Activated CD8-positive, alpha-beta memory T cell treated with anti-CD3 and anti-CD28 coated beads, Interleukin-2, amount 10 ng/mL, durations not matched to agents 7 days and 5 days (primary cell): Measurements from ENCODE around the gene POM121L2. TPM values are rescaled to one million over a fixed set of nuclear protein-coding genes. Genes with fewer than 3 reads are reported as not detected.
A peak's percentile ranks its signal among the peaks of the same experiment; 100 is the strongest.

ENCODE experiments used
- ATAC-seq: fragments of 150-1000 bp; cut with Tn5 transposase; one replicate; pipeline ENCODE4 v1.10.0; 2021; ENCODE audit warnings: moderate library complexity
- CTCF ChIA-PET: fragments of 350-600 bp; sonication (Branson Sonifier 250); formaldehyde crosslinking; loops from one replicate; lab custom pipeline; 2021; ENCODE audit warnings: antibody characterized with exemption; lab: Charles Lee
- DNase-seq: peaks from one replicate; pipeline ENCODE4 v3.0.0-alpha.2; 2020
- H3K27ac Mint-ChIP-seq: one replicate; pipeline ENCODE4 v1.8.0; 2021; ENCODE audit warnings: mild to moderate bottlenecking, mixed read lengths
- H3K27me3 Mint-ChIP-seq: one replicate; pipeline ENCODE4 v1.8.0; 2021; ENCODE audit warnings: mixed read lengths
- H3K36me3 Mint-ChIP-seq: one replicate; pipeline ENCODE4 v1.8.0; 2021; ENCODE audit warnings: mild to moderate bottlenecking, mixed read lengths
- H3K4me1 Mint-ChIP-seq: one replicate; pipeline ENCODE4 v1.8.0; 2021; ENCODE audit warnings: mixed read lengths
- H3K4me3 Mint-ChIP-seq: one replicate; pipeline ENCODE4 v1.8.0; 2021; ENCODE audit warnings: mild to moderate bottlenecking, moderate library complexity, mixed read lengths
- H3K9me3 Mint-ChIP-seq: one replicate; pipeline ENCODE4 v1.8.0; 2022; ENCODE audit warnings: low read depth, mixed read lengths
- total RNA-seq, 2 experiments: library from RNA; stranded (reverse); gene quantifications; one replicate each; pipeline ENCODE4 v1.2.3, GENCODE V29; 2021

Gene POM121L2
- total RNA-seq, 2 experiments from 2014 or later = not detected

DNA sequence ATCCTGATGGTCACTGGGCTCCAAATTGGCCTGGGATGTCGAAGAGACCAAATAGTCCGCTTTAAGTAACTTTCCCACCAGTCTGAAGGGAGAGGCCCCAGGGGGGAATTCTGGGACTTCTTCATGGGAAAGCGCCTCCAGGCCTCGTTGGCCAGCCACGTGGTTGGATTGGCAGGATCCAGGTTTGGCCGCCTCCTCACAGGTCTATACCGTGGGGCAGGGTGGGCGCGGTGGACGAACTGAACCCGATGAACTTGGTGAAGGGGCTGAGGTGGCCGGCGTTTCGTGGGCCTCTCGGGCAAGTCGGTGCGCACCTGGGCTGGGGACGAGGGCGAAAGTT is 297 bp downstream of the POM121L2 start:
- Mint-ChIP-seq H3K4me1 (peaks cover 10% of the 10 kb centered on the region), H3K27me3 (peaks cover 75% of the 10 kb centered on the region), H3K9me3 (no peaks in the 10 kb centered on the region), H3K27ac (no peak overlapping the region), H3K4me3 (peak overlapping the region; percentile 70), H3K36me3 (no peaks in the 10 kb centered on the region)
- CTCF ChIA-PET = interaction anchor here (0.9 to 1.9 kb wide), 7 partner anchors 8 to 461 kb away, joined by 3 to 11 read pairs (median 5); no protein-coding TSS in a partner anchor
- ATAC-seq (no peak), DNase-seq (no peak)

DNA sequence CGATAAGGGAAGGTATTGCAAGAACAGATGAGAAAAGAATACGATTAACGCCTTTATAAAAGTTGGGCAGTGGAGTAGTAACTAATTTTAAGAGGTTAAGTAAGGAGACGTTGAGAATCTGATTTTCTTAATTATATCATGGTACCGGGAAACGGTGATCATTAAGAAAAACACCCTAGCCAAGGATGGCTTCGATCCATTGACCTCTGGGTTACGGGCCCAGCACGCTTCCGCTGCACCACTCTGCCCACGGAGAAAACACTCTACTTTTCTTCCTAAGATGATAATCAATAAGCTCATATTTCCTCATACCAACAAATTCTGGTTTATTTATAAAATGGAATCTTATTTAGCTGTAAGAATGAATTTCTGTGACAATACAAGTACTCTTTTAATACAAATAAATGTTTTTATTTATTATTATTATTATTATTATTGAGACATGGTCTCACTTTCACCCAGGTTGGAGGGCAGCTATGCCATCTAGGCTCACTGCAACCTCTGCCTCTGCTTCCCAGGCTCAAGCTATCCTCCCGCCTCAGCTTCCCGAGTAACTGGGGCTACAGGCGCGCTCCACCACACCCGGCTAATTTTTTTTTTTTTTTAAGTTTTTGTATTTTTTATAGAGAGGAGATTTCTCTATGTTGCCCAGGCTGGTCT is 8.3 kb downstream of the POM121L2 start:
- ATAC-seq = no peak
- CTCF ChIA-PET = interaction anchor here (0.9 kb wide), 1 partner anchor 9 kb away, joined by 3 read pairs; the partner anchor contains the start of gene POM121L2
- peaks cover 58% of the 10 kb centered on the region for H3K27me3 Mint-ChIP-seq

GRCh38 chr6:27297857-27298730 is 14.0 kb downstream of the POM121L2 start:
- ATAC-seq (no peak), DNase-seq (no peak)
- peaks cover 4% of the 10 kb centered on the region for H3K4me1 Mint-ChIP-seq
- H3K9me3 Mint-ChIP-seq = peaks cover 7% of the 10 kb centered on the region
- no peak overlapping the region for H3K4me3 Mint-ChIP-seq
- H3K27me3 Mint-ChIP-seq = peaks cover 75% of the 10 kb centered on the region
- H3K27ac Mint-ChIP-seq = peak overlapping the region; percentile 30
- H3K36me3 Mint-ChIP-seq = peaks cover 4% of the 10 kb centered on the region
- CTCF ChIA-PET = no interaction called here

More for the DNA sequence above, 8.3 kb downstream of the POM121L2 start:
- Mint-ChIP-seq H3K36me3 (peaks cover 2% of the 10 kb centered on the region), H3K9me3 (peaks cover 7% of the 10 kb centered on the region), H3K4me1 (no peaks in the 10 kb centered on the region), H3K4me3 (no peak overlapping the region), H3K27ac (no peak overlapping the region)
- DNase-seq = no peak

- CTCF ChIA-PET = no interaction called here
- Mint-ChIP-seq H3K27ac (peak overlapping the region; percentile 30), H3K36me3 (peaks cover 2% of the 10 kb centered on the region), H3K9me3 (peaks cover 4% of the 10 kb centered on the region), H3K4me3 (no peak overlapping the region), H3K27me3 (peaks cover 70% of the 10 kb centered on the region), H3K4me1 (peaks cover 4% of the 10 kb centered on the region)
- ATAC-seq = no peak
- DNase-seq = no peak
Measured at GRCh38 chr6:27297484-27297856, 14.6 kb downstream of the POM121L2 start.

GRCh38 chr6:27296106-27296783 is 15.8 kb downstream of the POM121L2 start:
- ATAC-seq = no peak
- Mint-ChIP-seq H3K27ac (no peak overlapping the region), H3K36me3 (peaks cover 8% of the 10 kb centered on the region), H3K4me3 (peak overlapping the region; percentile 8), H3K9me3 (peaks cover 5% of the 10 kb centered on the region), H3K4me1 (peaks cover 4% of the 10 kb centered on the region), H3K27me3 (peaks cover 73% of the 10 kb centered on the region)
- CTCF ChIA-PET = interaction anchor here (0.9 to 1.3 kb wide), 2 partner anchors 15 to 17 kb away, joined by 3 to 4 read pairs; no protein-coding TSS in a partner anchor
- DNase-seq = no peak

DNA sequence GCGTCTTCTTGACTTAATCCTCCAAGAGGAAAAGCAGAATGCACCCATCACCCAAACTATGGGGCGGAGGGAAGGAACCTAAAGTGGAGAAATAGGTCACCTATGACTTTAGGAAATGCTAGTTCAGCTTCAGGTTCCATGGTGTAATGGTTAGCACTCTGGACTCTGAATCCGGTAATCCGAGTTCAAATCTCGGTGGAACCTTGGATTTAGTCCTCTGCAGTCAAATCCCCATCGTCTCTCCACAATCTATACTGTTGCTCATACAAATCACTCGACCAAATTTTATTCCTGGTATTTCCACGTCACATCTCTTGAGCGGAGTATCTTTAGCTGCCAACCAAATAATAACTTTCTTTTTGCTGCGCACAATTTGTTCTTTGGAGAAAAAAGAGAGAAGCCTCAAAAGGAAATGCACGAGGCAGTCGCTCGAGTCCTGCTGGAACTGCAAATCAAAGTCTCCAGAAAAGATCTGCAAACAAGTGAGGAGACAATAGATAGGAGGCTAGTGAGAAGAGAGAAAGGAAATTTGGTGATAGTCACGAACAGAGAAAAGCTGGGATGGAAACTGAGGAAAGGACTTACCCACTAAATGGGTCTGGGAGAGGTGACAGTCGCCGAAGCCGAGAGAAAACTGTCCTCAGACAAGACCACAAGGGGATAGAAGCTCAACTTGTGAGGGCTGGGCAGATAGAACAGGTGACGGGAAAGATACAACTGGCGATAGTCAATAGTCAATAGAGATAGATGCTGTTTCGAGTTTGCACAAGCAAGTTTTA is 16.6 kb downstream of the POM121L2 start:
- Mint-ChIP-seq H3K9me3 (peaks cover 5% of the 10 kb centered on the region), H3K27me3 (peaks cover 77% of the 10 kb centered on the region), H3K4me3 (no peak overlapping the region), H3K4me1 (peaks cover 6% of the 10 kb centered on the region), H3K36me3 (peaks cover 13% of the 10 kb centered on the region), H3K27ac (peak overlapping the region; percentile 3)
- CTCF ChIA-PET = interaction anchor here (0.9 to 1.3 kb wide), 2 partner anchors 15 to 16 kb away, joined by 3 to 4 read pairs; no protein-coding TSS in a partner anchor
- DNase-seq (no peak), ATAC-seq (no peak)

- peaks cover 9% of the 10 kb centered on the region for H3K4me1 Mint-ChIP-seq
- H3K9me3 Mint-ChIP-seq = peaks cover 10% of the 10 kb centered on the region
- ATAC-seq = no peak
- CTCF ChIA-PET = no interaction called here
- H3K4me3 Mint-ChIP-seq = no peak overlapping the region
- peaks cover 81% of the 10 kb centered on the region for H3K27me3 Mint-ChIP-seq
- peaks cover 17% of the 10 kb centered on the region for H3K36me3 Mint-ChIP-seq
- no peak for DNase-seq
- peak overlapping the region; percentile 9 for H3K27ac Mint-ChIP-seq
Measured at GRCh38 chr6:27294409-27294808, 17.7 kb downstream of the POM121L2 start.

DNA sequence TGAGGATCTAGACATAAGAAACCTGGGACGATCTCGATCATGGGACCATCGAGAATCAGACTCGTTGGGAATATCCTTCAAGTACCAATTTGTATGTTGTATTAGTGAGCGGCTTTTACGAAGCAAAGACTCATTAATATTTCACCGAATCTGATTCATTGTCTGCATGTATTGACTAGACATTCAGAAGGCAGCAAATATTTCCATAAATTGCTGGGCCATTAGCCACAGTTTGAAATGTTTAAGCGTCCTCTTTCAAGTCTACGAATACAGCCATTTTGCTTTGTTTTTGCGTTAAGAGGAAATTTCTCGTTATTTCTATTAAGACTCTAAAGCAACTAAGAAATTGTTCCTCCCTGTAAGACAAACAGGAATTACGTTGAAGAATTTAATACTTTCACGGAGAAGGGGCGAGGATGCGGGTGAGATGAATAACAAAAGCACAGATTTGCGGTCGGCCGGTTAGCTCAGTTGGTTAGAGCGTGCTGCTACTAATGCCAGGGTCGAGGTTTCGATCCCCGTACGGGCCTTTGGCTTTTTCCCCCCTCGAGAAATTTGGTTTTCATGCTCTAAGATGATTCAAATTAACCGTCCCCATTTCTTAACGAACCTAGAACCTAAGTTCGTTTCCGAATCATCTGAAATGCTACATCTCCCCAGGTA is 18.5 kb downstream of the POM121L2 start:
- H3K27ac Mint-ChIP-seq = peak overlapping the region; percentile 34
- H3K4me3 Mint-ChIP-seq = no peak overlapping the region
- ATAC-seq = no peak
- peaks cover 9% of the 10 kb centered on the region for H3K4me1 Mint-ChIP-seq
- peaks cover 87% of the 10 kb centered on the region for H3K27me3 Mint-ChIP-seq
- CTCF ChIA-PET = no interaction called here
- peaks cover 10% of the 10 kb centered on the region for H3K9me3 Mint-ChIP-seq
- DNase-seq = no peak
- H3K36me3 Mint-ChIP-seq = peaks cover 19% of the 10 kb centered on the region

- peaks cover 8% of the 10 kb centered on the region for H3K4me1 Mint-ChIP-seq
- H3K9me3 Mint-ChIP-seq = peaks cover 17% of the 10 kb centered on the region
- H3K36me3 Mint-ChIP-seq = peaks cover 23% of the 10 kb centered on the region
- CTCF ChIA-PET = no interaction called here
- no peak for DNase-seq
- H3K27ac Mint-ChIP-seq = peak overlapping the region; percentile 65
- no peak for ATAC-seq
- no peak overlapping the region for H3K4me3 Mint-ChIP-seq
- peaks cover 87% of the 10 kb centered on the region for H3K27me3 Mint-ChIP-seq
Measured at GRCh38 chr6:27290850-27291208, 21.2 kb downstream of the POM121L2 start.

DNA sequence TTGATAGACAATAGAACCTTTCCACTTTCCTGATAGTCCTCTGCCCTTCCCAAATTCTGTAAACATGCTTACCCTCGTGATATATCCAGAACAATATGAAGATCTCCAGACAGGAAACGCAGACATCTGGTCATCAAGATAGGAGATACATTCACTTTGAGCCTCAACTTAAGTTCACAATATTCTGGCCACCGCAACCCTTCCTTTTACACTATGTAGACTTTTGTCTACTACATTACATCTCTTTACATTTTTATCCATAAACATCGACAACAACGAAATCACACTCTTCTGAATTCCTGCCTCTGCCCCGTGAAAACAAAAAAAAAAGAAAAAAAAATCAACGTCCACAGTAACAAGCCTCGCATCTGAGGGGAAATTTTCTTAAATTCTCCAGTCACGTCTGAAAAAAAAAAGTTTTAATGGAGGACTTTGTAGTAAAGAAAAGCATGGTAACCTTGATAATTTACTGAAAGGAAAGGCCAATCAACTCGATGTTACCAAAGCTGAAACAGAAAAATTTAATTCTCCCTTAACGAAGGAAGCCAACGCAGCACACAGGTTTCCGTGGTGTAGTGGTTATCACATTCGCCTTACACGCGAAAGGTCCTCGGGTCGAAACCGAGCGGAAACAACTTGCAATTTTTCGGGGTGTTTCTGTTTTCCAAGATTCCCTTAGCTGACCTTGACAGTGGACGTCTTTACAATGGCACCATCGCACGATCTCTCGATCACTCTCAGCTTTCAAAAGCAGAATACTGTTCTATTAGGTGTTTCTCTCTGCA is 21.8 kb downstream of the POM121L2 start:
- ATAC-seq (no peak), DNase-seq (no peak)
- peaks cover 24% of the 10 kb centered on the region for H3K36me3 Mint-ChIP-seq
- H3K9me3 Mint-ChIP-seq = peaks cover 17% of the 10 kb centered on the region
- peaks cover 8% of the 10 kb centered on the region for H3K4me1 Mint-ChIP-seq
- H3K4me3 Mint-ChIP-seq = no peak overlapping the region
- H3K27me3 Mint-ChIP-seq = peaks cover 87% of the 10 kb centered on the region
- H3K27ac Mint-ChIP-seq = peak overlapping the region; percentile 65
- CTCF ChIA-PET = no interaction called here

DNA sequence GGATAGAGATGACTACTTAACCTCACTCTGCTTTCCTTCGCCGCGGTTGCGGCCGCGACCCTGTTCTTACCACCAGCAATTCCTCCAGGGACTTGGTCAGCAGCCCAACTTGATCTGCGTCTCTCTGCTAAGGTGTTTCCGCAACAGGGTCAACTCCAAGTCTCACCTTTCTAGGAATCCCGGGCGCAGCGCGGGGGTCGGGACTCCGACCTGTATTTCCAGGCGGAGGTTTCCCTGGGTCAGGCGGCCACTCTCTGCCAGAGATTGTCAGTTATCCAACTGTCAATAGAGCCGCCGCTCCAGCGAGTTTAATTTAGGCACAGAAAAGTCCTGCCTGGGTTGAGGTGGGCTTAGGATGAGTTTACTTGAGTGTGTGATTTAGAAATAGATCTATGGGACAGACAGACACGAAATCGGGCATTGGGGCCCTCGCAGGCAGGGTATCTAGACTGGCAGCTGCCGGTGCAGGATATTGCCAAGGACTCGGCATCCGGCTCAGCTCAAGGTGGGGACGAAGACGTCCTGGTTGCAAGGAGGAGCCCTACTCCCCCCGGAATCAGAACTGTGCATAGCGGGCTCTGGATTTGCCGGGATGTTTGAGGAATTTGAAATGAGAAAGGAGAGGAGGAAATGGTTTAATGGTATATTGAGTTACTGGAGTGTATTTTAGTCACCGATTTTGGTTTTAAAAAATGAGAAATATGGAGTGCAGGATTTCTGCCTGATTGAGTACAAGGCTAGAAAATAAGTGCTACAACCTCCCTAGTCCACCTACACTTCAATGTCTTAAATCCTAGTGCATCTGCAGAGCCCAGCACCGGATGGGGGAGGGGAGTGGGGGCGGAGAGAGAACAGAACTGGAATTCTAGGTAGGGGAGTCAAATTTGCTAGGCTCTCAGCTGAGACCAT is 23.7 kb downstream of the POM121L2 start:
- Mint-ChIP-seq H3K9me3 (peaks cover 20% of the 10 kb centered on the region), H3K36me3 (peaks cover 30% of the 10 kb centered on the region), H3K4me3 (no peak overlapping the region), H3K27ac (peak overlapping the region; percentile 43), H3K4me1 (peaks cover 10% of the 10 kb centered on the region), H3K27me3 (peaks cover 88% of the 10 kb centered on the region)
- ATAC-seq (no peak), DNase-seq (no peak)
- CTCF ChIA-PET = no interaction called here
